ENCODE results near the gene ESR2. TPM values are rescaled to one million over a fixed set of nuclear protein-coding genes. Genes with fewer than 3 reads are reported as not detected.
"Not testable (repeated sequence)": the region's sequence is repeated elsewhere in the genome, so short reads cannot be mapped to it uniquely, and the experiment has no call there.

Gene ESR2
- total RNA-seq, 1 donor from 2014 or later, result 1.4 TPM

DNA sequence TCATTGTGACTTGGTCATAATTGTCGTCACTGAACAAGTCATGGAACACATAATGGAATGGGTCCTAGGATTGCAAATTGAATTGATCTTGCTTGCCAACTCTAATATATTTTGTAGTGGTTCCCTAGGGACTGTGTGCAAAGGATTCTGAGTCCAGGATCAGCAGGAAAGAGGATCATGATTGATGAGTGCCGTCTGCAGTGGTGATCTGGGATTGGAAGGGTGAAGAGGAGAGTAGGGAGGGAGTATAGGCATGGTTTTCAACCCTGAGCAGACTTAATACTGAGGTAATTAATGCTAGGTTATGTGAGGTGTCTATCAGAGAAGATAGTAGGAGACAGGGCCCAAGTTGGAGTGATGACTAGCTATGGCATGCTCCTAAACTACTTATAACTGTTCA is 168.9 kb downstream of the ESR2 start:
- no peak for DNase-seq

GRCh38 chr14:64123241-64123822 is 170.8 kb downstream of the ESR2 start:
- no peak for DNase-seq

GRCh38 chr14:64119980-64120379 is 174.2 kb downstream of the ESR2 start:
- DNase-seq, result no peak

GRCh38 chr14:64119500-64119899 is 174.7 kb downstream of the ESR2 start:
- DNase-seq, result no peak

DNA sequence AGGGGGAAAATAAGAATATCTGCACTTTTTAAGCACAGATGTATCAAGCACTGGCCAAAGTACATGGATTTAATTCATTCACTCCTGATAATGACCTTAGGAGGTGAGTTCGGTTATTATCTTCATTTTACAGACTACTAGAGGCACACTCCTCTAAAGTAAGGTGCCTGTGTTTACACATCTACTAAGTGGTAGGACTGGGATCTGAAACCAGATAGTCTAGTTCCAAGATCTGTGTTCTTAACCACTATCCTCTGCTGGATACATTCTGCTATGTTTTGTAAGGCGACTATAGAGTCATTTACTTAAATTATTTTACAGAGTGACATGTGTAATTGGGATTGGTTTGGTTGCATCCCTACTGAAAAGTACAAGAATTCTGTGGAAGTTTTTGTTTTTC is 175.3 kb downstream of the ESR2 start:
- no peak for DNase-seq

- not testable (repeated sequence) for DNase-seq
Measured at GRCh38 chr14:64118403-64118742, 175.8 kb downstream of the ESR2 start.

DNA sequence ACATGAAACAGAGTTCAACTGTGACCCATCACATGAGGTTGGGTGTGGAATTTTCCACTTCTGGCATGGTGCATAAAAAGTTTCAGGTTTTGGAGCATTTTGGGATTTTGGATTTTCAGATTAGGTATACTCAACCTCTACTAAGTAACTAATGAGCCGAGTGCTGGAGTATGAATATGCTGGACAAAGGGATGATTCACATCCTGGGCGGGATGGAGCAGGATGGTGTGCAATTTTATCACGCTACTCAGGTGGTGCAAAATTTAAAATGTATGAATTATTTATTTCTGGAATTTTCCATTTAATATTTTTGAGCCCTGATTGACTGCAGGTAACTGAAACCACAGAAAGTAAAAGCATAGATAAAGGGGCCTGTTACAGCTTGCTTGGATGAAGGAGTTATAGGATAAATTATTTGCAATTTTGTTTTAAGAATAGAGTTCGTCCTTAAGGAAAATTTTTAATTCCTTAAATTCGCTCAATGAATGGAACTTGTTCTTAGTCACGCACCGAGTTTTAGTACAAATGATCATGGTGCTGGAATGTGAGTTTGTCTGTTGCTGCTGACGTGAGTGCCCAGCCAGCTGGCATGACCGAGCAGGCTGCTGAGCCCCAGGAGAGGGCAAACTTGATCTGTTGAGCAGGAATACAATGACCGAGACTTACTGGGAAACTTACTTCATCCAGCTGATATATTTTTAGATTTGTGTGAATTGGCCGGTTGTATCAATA is 176.3 kb downstream of the ESR2 start:
- DNase-seq, result no peak

DNA sequence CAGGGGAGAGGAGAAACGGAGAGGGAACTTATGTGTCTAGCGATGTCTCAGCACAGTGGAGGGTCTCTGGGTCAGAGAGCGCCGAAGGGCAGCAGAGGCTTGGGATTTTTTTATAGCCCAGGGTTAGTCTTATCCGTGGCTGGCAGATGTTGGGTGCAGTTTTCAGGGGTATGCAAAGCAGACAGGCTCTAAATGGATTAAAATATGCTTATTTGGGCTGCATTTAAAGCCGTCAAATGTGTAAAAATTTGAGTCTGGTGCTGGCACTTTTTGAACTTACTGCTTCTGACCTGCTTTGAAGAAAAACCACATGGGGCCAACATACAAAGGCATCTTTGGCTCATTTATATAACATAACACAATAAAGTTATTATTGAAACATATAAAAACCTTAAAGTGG is 178.8 kb downstream of the ESR2 start:
- DNase-seq, result no peak

GRCh38 chr14:64114796-64115195 is 179.4 kb downstream of the ESR2 start:
- DNase-seq, result no peak

- no peak for DNase-seq
Measured at GRCh38 chr14:64114166-64114565, 180.0 kb downstream of the ESR2 start.

- no peak for DNase-seq
Measured at GRCh38 chr14:64112867-64113678, 181.1 kb downstream of the ESR2 start.

GRCh38 chr14:64110802-64111201 is 183.4 kb downstream of the ESR2 start:
- DNase-seq, result no peak

DNA sequence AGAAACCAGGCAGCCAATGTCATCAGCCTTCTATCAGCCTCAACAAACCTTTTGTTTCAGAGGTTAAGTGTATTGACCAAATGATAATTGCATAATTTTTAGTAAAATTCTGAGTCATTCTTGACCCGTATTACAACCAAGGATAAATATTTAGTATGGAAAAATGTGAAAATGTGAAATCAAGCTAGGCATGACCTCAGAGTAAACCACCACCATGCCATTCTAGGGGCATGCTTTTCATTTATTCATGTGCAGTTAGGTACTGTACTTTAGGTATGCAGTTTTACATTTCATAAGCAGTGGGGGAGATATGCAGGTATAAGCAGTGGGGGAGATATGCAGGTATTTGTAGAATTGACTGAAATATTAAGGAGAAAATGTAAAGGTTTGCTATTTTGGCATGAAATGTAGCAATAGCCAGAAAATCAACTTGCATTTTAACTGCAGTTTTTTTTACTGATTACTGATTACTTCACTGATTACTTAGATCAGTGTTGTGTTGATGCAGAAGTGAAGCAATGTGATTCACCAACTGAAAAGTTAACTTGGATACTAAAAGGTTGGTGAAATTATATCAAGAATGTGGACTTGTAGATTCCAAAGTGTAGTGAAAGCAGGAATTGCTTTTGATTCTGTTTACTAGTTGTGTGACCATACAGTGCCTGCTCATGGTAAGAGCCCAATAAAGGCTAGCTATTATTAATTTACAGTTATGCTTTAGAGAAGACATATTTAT is 184.2 kb downstream of the ESR2 start:
- DNase-seq, result no peak

GRCh38 chr14:64107438-64107837 is 186.7 kb downstream of the ESR2 start:
- no peak for DNase-seq

DNA sequence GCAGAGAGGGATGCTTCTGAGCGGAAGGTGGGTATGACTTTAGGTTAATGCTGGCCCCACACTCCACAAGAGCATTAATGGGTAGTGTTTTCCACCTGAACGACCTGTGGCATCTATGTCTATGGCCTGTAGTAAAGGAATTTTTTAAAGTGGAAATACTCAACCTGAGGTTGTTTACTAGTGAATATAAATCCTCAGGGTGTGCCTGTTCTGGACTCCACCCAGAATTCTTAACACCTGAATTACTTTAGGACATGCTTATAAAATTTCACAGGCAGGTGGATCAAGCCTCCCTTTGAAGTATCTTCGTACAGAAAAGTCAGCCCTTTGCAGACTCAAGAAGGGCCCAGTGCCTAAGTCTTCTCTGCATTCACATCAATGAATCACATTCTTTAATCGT is 196.1 kb downstream of the ESR2 start:
- no peak for DNase-seq

GRCh38 chr14:64095620-64096019 is 198.6 kb downstream of the ESR2 start:
- DNase-seq, result no peak

- DNase-seq, result no peak
Measured at GRCh38 chr14:64092940-64093339, 201.2 kb downstream of the ESR2 start.

GRCh38 chr14:64092338-64092737 is 201.8 kb downstream of the ESR2 start:
- DNase-seq, result no peak

DNA sequence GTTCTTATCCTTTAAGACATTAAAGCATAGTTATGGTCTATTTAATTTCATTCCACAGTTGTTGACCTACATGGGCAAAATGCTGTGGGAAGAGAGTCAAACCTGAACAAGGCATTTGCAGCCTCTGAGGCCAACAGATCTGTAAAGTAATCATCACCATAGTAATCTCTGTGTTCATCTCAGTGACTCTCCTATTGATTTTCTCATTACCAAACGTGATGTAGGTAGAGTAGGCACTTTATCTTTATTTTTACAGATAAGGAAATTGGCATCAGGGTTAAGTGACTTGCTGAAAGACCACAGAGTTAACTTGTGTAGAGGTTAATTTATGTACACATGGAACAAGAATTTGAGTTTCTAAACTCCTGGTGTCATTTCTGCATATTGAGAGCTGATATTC is 203.0 kb downstream of the ESR2 start:
- no peak for DNase-seq

DNA sequence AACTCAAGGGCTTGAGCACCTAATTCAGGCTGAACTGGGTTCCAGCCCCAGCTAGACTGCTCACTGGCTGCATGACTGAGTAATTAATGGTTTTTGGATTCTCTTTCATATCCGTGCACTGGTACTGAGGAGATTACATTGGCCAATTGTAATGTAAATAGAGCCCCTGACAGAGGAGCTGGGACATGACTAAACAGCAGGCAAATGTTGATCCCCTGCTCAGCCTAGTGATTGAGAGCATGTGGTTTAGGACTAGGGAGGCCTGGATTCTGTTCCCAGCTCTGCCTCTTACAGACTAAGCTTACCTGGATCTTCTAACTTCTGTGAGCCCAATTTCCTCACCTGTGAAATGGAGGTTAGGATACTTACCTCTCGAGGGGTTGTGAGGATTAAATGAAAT is 204.3 kb downstream of the ESR2 start:
- DNase-seq, result no peak

DNA sequence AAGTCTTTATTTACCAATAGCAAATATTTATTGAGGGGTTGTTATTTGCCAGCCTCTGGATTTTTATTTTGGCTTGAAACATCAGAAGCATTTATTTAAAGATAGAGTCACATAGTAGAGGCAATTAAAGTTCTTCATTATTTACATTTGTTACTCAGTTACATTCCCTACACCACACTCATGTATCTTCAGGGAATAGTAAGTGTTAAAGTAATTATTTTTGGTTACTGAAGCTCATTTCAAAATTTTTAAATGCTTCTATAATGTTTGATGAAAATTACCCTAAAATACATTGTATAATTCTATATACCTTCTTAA is 205.6 kb downstream of the ESR2 start:
- DNase-seq, result no peak

GRCh38 chr14:64082837-64083236 is 211.3 kb downstream of the ESR2 start:
- DNase-seq, result no peak

DNA sequence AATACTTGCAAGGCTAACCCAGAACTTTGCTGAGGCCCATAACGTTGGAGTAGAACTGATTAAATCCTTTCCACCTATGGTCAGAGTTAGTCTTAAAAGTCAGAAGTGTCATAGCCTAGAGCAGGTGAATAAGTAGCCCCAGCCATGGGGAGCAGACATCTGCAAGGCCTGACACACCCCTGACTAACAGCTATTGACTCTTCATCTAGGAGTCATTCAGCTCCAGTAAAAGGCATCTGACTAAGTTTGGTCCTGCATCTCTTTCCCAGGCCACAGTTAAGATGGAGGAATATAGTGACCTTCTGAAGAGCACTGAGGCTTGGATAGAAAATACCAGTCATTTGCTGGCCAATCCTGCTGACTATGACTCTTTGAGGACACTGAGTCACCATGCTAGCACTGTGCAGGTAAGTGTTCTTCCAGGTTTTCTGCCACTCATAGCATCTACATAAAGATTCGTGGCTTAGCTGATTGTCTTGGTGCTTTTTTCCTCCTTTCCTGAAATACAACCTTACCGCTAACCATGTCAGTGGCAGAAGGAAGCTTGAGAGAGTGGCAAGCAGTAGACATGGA is 212.9 kb downstream of the ESR2 start:
- no peak for DNase-seq
